Left ventricle myocardium inferior (tissue), 1 donor: Measurements from ENCODE around the gene TBC1D9. TPM values are rescaled to one million over a fixed set of nuclear protein-coding genes. Genes with fewer than 3 reads are reported as not detected.

Experiments used
- DNase-seq: peaks from one replicate; pipeline ENCODE4 v3.0.0-alpha.2; 2020
- H3K27ac ChIP-seq: fragments of 200-600 bp; replicated peaks from 2 replicates; pipeline ENCODE4 v1.8.0; 2021
- H3K27me3 ChIP-seq: fragments of 200-600 bp; 2 replicates; pipeline ENCODE4 v1.8.0; 2021; ENCODE audit warnings: low read depth
- H3K36me3 ChIP-seq: fragments of 200-600 bp; 2 replicates; pipeline ENCODE4 v1.8.0; 2021
- H3K4me1 ChIP-seq: fragments of 200-600 bp; 2 replicates; pipeline ENCODE4 v1.8.0; 2021
- H3K4me3 ChIP-seq: fragments of 200-600 bp; 2 replicates; pipeline ENCODE4 v1.8.0; 2021; ENCODE audit warnings: mild to moderate bottlenecking, moderate library complexity
- H3K9me3 ChIP-seq: fragments of 200-600 bp; replicated peaks from 2 replicates; pipeline ENCODE4 v1.8.0; 2021
- CTCF ChIP-seq: fragments of 200-600 bp; IDR thresholded peaks from 2 replicates; pipeline ENCODE4 v1.8.0; 2021; ENCODE audit warnings: antibody characterized with exemption, mild to moderate bottlenecking, borderline replicate concordance
- intact Hi-C: fragments of 100-400 bp; cut with micrococcal nuclease; formaldehyde crosslinking; loops from one replicate; pipeline ENCODE4 v1.11.0; 2022
- total RNA-seq: library from RNA; stranded (reverse); fragmentation: NEBNext Ultra II Directional; extraction: Animal tissue kit (Norgen Biotek cat#: 25700); gene quantifications from one replicate; pipeline ENCODE4 v1.2.1, GENCODE V29; 2021
- donor health status: DM: no; HTN: yes; CAD: no; lungs with severe emphysema.

Gene TBC1D9
- total RNA-seq, 1 donor from 2014 or later: 11.4 TPM

DNA sequence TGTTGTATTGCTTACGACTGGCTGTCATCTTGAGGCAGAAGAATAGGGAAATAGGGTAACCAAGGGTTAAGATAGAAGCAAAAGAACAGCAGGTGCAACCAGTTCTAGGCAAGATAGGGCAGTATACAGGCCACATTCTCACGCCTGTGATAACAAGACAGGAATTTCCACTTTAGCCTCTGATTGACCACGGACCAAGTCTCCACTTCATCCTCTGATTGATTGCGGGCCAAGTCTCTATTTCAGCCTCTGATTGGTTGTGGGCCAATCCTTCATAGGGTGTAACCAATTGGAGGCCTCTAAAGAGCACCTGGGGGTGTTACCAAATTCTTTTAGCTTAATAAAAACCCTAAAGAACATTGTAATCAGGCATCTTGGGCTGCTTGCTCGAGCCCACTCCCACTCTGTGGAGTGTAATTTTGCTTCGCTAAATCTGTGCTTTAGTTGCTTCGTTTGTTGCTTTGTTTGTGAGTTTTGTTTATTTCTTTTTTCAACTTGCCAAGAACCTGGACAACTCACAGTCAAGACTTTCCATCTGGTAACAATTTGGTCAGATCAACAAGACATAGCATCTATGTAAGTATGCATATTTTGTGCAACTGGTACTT, 8.7 kb upstream of the TBC1D9 start:
- TF ChIP-seq CTCF: no peak
- Histone ChIP-seq H3K27me3 (no peaks in the 10 kb centered on the region), H3K4me1 (no peaks in the 10 kb centered on the region), H3K4me3 (no peak overlapping the region), H3K9me3 (no peaks in the 10 kb centered on the region), H3K36me3 (no peaks in the 10 kb centered on the region), H3K27ac (no peak overlapping the region)
- no peak for DNase-seq
- intact Hi-C loops: no loop called here

- Histone ChIP-seq H3K9me3 (no peaks in the 10 kb centered on the region), H3K27me3 (no peaks in the 10 kb centered on the region), H3K4me3 (no peak overlapping the region), H3K27ac (peak overlapping the region; percentile 53), H3K4me1 (peaks cover 7% of the 10 kb centered on the region), H3K36me3 (no peaks in the 10 kb centered on the region)
- no peak for TF ChIP-seq CTCF
- intact Hi-C loops: no loop called here
- DNase-seq: no peak
Observed at GRCh38 chr4:140762202-140762601, 6.0 kb upstream of the TBC1D9 start.

GRCh38 chr4:140757232-140757630, 1.0 kb upstream of the TBC1D9 start:
- Histone ChIP-seq H3K36me3 (no peaks in the 10 kb centered on the region), H3K27me3 (no peaks in the 10 kb centered on the region), H3K4me3 (peak overlapping the region; percentile 77), H3K4me1 (peaks cover 56% of the 10 kb centered on the region), H3K27ac (peak overlapping the region; percentile 98), H3K9me3 (no peaks in the 10 kb centered on the region)
- intact Hi-C loops: no loop called here
- DNase-seq: no peak
- no peak for TF ChIP-seq CTCF

GRCh38 chr4:140755774-140756318, 339 bp downstream of the TBC1D9 start:
- peak; percentile 62 for DNase-seq
- Histone ChIP-seq H3K27ac (peak overlapping the region; percentile 98), H3K4me3 (peak overlapping the region; percentile 77), H3K27me3 (no peaks in the 10 kb centered on the region), H3K36me3 (no peaks in the 10 kb centered on the region), H3K4me1 (peaks cover 61% of the 10 kb centered on the region), H3K9me3 (peaks cover 5% of the 10 kb centered on the region)
- intact Hi-C loops: no loop called here
- peak; percentile 28 for TF ChIP-seq CTCF

DNA sequence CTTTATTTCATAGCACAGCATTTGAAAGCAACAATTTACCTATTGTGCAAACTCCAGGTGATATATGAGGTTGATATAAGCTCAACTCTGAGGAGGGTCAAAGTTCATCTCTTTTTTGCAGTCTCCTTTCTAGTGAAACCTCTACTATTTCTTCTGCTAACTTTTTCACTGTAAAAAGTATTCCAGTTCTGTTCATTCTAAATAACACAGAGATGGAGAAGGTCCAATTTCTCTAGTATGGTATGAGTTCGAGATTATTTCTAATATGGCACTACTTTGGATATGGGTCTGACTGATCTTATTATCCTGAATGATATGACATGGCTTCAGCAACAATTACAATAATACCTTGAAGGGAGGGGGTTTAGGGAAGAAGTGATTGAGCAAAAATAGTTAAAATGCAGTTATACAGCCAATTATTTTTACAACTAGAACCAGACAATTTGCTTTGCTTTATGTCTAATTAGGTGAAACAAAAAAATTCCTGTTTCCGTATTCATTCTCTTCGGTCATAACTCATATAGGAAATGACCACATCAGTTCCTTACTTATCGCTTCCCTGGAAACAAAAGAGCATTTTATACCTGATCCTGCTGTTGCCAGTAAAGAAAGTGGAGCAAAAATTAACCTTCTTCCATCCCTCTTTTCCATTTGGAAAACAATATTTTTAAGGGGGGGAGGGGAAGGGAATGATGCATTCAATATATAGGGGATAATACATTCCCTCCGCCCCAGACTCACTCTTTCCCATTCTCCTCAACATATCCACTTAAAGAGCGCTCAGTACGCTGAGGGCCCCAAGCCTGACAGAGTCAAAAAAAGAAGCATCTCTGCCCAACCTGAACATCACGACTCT, 1.0 kb downstream of the TBC1D9 start:
- no peak for TF ChIP-seq CTCF
- H3K27me3 ChIP-seq: no peaks in the 10 kb centered on the region
- H3K27ac ChIP-seq: peak overlapping the region; percentile 98
- H3K4me1 ChIP-seq: peaks cover 61% of the 10 kb centered on the region
- intact Hi-C loops: no loop called here
- no peak for DNase-seq
- peaks cover 12% of the 10 kb centered on the region for H3K9me3 ChIP-seq
- H3K4me3 ChIP-seq: peak overlapping the region; percentile 77
- no peaks in the 10 kb centered on the region for H3K36me3 ChIP-seq
